Thyroid gland (tissue), 4 donors: Measurements from ENCODE around the gene SCRG1.

Experiments
- POLR2A ChIP-seq, 2 donors: fragments of 450-650 bp; IDR thresholded peaks; one replicate each; pipeline ENCODE4 v1.6.1; 2017; ENCODE audit warnings: antibody characterized with exemption in 2 of 2, mild to moderate bottlenecking in 2 of 2, moderate library complexity in 1 of 2
- TF ChIP-seq, protein P1 (sequence below), 6 experiments: fragments of 200-600 bp in 3 of 6; fragments of 450-650 bp in 3 of 6; sonication (generic) in 3 of 6; IDR thresholded peaks; one replicate each; pipeline ENCODE4 v1.5.1; 2016 to 2019; ENCODE audit warnings: antibody characterized with exemption in 6 of 6, mild to moderate bottlenecking in 2 of 6, inconsistent platforms in 1 of 6, moderate library complexity in 1 of 6

DNA sequence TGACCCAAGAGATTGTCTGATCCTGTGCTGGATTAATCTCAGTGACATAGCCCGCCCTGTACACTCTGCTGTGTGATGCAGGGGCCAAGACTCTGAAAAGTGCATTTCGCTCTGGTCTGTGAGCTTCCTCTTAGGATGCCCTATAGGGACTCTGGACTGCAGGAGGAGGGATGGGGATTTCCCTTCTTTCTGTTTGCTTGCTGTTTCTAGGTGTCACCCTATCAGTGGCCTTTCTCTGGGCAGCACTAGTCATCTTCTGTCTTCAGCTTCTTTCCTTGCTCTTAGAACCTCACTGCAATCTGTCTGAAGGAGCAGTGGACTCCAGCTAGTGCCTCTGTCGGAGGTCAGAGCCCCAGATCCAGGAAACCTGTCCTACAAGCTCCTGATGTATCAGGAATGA, 34.5 kb upstream of the SCRG1 start:
- no peak for TF ChIP-seq POLR2A (IDR thresholded peaks at IDR 0.05)
- TF ChIP-seq, protein P1, sequence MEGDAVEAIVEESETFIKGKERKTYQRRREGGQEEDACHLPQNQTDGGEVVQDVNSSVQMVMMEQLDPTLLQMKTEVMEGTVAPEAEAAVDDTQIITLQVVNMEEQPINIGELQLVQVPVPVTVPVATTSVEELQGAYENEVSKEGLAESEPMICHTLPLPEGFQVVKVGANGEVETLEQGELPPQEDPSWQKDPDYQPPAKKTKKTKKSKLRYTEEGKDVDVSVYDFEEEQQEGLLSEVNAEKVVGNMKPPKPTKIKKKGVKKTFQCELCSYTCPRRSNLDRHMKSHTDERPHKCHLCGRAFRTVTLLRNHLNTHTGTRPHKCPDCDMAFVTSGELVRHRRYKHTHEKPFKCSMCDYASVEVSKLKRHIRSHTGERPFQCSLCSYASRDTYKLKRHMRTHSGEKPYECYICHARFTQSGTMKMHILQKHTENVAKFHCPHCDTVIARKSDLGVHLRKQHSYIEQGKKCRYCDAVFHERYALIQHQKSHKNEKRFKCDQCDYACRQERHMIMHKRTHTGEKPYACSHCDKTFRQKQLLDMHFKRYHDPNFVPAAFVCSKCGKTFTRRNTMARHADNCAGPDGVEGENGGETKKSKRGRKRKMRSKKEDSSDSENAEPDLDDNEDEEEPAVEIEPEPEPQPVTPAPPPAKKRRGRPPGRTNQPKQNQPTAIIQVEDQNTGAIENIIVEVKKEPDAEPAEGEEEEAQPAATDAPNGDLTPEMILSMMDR (IDR thresholded peaks at IDR 0.05): no peak
